Stimulated activated CD8-positive, alpha-beta memory T cell treated with anti-CD3 and anti-CD28 coated beads, Interleukin-7, amount 100 ng/mL, for 24 hours (primary cell): ENCODE results near the gene MACROD2.
"Not testable (repeated sequence)": the region's sequence is repeated elsewhere in the genome, so short reads cannot be mapped to it uniquely, and the experiment has no call there.

Experiments used
- DNase-seq: peaks from one replicate; pipeline ENCODE4 v3.0.0-alpha.2; 2020; ENCODE audit warnings: low read depth

Gene MACROD2

DNA sequence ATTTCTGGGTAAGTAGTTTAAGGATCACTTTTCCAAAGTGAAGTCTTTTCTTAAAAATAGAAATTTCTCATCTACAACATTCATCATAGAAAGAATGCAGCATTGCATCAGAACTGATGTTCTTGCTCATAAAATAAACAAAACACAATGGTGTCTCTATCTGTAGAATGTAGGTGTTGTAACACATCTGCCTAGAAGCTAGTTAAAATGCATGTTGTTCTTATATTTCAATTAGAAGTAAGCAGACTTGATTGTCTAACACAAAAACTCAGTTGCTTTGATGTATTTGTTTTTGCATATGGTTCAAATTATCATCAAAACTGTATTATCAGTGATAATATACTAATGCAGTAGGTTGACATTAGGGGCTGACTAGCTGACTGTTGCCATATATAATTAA, 996.8 kb downstream of the MACROD2 start:
- no peak for DNase-seq

DNA sequence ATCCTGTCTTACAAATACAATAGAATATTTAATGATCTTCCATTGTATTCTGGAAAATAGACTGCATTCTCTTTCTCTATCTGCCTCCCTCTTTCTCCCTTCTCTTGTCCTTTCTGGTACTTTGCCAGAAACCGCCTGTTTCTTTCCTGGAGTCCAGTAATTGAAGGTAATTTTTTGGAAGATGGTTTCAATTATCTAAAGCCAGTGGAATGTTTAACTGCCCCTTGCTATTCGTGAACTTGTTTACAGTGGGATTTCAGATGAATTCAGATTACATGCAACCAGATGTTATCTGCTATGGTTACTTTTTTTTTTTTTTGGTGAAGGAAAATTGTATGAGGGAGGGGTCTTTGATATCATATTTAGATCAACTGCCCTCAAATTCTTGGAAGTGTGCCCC, 997.6 kb downstream of the MACROD2 start:
- DNase-seq, result no peak

DNA sequence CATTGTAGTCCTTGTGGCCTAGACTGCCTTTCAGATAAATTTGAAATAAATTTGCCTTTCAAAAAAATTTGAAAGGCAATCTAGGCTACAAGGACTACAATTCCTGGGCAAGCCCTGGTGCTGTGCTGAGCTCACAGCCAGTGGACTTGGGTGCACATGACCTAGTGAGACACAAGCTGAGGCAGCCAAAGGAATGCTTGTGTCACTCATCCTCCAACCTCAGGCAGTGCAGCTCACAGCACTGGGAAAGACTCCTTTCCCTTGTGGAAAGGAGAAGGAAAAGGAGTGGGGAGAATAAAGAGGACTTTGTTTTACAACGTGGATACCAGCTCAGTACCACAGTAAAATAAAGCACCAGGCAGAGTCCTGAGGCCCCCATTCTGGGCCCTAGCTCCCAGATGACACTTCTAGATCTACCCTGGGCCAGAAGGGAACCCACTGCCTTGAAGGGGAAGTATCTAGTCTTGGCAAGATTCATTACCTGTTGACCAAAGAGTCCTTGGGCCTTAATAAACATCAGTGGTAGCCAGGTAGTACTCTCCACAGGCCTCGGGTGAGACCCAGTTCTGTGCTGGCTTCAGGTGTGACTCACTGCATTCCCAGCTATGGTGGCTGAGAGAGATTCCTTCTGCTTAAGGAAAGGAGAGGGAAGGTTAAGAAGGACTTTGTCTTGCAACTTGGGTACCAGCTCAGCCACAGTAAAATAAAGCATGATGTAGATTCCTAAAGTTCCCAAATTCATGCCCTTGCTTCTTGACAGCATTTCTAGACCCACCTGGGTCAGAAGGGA, 1001.8 kb downstream of the MACROD2 start:
- no peak for DNase-seq

DNA sequence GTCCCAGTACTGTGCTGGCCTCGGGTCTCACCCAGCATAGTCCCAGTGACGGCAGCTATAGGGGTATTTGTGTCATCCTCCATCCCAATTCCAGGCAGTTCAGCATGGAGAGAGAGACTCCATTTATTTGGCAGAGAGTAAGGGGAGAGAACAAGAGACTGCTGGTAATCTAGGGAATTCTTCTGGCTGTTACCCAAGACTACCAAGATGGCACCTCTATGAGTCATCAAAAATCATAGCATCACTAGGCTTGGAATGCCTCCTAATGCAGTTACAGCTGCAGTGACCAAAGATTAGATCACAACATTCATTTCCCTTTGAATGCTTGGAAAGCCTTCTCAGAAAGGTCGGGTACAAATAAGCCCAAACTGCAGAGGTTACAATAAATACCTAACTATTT, 1002.5 kb downstream of the MACROD2 start:
- no peak for DNase-seq

DNA sequence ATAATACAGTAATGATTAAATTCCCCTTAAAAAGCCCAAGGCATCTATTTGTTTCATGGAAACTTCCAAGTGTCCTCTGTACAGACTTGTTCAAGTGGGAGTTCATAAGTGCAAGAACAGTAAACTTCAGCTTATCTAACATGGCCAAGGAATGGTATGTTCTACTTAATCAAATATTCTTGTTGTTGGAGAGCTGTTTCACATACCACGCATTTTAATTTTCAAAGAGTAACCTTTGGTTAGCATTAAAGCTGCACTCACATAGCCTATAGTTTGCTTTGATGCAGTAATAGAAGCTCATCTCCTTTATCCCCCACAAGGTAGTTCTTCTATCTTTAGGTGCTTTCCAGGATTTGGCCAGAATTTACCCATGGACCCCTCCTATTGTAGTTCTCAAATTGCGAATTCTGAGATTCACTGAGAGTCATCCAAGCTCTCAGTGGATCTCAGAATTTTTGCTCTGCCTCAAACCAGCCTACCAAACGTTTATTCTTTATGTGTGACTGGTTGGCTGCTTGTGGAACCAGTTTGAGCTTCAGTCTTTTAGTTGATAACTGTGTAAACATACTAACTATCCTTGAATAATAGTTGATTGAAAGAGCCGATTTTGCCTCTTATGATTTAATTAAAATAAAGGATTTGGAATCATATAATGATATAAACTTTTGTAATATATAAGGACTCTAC, 1010.1 kb downstream of the MACROD2 start:
- DNase-seq, result no peak

DNA sequence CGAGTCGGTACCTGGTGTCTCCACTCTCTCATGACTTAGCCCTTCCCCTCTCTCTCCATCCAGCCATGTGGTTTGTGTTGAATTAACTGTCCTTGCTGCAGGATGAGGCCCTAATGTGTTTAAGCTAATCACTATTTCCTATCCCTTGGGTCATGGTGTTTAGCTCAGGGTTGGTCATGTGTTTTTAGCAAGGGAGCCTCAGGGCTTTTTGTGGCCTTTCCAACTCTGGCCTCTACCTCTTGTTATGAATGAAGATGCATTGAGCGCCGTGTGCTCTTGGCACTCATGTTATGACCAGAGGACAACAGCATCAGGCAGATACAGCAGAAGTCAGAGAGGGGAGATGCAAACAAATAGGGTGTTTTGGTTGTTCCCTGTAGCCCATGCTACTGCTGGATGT, 1016.3 kb downstream of the MACROD2 start:
- no peak for DNase-seq

DNA sequence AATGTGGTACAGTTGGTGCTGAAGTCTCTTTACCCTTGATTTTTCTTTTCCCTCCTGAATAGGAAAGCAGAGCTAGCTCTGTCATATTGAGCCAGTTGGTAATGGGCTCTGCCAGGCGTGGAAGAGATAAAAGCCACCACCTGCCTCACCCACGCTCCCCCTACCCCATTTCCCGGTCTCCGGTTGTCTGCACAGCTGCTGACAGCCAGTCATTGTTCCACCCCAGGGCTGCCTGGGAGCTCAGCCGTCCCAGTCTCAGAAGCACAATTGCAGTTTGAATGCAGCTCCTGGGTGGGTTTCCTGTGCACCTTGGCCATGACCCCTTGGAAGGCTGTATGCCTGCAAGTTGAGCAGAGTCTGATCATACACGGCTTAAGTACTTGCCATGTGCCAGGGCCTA, 1017.2 kb downstream of the MACROD2 start:
- no peak for DNase-seq

DNA sequence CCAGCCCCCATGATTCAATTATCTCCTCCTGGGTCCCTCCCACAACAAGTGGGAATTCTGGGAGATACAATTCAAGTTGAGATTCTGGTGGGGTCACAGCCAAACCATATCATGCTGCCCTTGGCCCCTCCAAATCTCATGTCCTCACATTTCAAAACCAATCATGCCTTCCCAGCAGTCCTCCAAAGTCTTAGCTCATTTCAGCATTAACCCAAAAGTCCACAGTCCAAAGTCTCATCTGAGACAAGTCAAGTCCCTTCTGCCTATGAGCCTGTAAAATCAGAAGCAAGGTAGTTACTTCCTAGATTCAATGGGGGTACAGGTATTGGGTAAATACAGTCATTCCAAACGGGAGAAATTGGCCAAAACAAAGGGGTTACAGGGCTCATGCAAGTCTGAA, 1021.6 kb downstream of the MACROD2 start:
- DNase-seq, result not testable (repeated sequence)

DNA sequence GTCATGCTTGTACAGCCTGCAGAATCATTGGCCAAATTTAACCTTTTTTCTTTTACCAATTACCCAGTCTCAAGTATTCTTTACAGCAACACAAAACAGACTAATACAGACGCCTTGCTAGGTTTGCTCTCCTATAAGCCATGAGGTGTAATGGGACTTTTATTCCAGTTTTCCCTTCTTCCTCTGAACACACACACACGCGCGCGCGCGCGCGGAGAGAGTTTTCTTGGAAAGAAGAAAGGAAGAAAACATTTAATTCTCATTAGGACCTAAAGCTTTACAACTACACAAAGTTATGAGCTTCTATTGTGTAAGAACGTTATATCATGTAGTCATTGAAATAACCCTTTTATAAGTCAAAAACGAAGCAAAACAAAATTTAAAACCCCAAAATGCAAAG, 1023.6 kb downstream of the MACROD2 start:
- no peak for DNase-seq

DNA sequence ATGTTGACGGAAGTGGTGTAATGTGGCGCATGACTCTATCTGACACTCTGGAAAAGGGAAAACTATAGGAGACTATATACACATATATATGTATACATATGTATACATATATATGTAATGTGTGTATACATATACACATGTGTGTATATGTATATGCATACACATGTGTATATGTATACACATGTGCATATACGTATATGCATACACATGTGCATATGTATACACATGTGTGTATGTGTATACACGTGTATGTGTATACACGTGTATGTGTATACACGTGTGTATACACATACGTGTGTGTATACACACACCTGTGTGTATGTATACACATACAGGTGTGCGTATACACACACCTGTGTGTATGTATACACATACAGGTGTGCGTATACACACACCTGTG, 1025.5 kb downstream of the MACROD2 start:
- DNase-seq, result no peak

DNA sequence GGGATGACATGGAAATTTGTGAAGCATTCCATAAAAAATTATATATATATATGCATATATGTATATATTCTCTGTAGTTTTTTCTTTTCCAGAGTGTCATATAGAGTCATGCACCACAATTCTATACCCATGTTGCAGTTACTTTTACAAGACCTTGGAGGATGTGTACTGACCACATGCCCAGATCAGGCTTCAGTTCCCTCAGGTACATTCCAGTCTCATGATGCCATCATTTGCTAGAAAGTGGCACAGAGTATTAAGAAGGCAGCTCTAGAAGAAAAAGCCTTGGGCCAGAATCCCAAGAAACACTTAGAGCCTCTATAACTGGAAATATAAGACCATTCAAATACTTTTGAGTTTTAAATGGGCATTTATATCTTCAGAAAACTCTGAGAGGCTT, 1027.6 kb downstream of the MACROD2 start:
- no peak for DNase-seq

DNA sequence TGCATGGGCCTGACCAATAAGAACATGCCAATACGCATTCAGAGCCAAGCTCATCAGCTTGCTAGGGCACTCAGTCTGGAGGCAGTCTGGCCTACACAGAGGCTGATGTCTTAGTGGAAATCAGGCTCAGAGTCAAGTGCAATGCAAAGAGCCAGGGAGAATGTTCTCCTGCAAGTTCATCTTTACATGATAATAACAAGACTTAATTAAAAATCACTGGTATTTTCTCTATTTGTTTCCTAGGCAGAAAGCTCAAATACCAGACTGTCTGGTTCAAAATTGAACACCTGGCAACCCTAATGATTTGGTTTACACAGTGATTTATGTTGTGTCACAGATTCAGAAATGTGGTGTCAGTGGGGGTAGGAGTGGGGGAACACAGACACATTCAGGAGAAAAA, 1031.4 kb downstream of the MACROD2 start:
- DNase-seq, result no peak

DNA sequence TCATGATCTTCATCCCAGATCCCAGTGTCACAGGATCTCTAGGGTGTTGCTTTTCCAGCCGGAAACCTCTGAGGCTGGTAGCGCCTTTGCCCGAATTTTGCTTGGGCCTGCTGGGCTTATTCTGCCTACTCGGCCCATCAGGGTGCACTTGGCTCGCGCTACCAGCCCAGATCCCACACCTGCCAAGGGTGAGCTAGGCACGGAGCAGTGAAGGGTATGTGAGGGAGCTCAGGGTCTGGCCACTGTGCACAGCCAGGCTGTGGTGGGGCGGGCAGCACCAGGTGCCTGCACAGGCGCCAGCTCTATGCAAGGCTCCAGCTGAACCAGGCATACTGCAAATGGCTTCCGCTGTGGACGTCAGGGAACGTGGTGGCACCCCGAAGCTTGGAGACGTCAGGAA, 1035.5 kb downstream of the MACROD2 start:
- no peak for DNase-seq

DNA sequence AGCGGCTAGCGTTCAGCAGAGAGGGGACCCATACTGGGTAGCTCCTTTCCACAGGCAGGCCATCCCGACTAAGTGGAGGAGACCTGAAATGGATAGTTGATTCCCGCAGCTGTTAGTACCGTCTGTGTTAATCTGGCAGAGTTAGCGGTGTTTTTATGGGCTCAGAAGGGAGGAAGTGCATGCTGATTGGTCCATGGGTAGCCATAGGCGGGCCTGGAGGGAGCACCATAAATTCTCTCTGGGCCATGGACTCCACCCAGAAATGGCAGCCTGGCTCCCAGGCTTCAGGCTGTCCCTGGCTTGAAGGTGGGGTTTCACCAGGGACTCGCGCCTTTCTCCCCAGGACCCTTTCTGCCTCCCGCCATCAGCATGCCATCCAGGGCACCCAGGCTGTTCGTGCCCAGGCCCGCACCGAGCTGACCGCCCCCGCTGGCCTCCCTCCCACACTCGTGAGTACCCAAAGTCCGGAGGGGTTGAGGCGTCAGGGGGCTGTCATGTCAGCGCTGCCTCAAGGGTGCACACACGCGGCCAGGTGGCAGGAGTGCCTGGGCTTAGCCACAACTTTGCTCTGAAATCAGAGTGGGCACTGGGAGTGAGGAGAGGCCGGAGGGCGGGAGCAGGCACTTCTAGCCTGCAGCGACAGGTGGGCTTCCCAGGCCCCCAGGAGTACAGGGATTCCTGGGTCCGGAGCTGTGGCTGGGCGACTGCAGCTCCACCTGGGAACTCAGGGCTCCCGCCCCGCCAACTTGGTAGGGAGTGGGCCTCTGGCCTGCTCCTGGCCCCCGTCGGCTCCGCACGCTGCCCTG, 1036.4 kb downstream of the MACROD2 start:
- DNase-seq, result no peak

DNA sequence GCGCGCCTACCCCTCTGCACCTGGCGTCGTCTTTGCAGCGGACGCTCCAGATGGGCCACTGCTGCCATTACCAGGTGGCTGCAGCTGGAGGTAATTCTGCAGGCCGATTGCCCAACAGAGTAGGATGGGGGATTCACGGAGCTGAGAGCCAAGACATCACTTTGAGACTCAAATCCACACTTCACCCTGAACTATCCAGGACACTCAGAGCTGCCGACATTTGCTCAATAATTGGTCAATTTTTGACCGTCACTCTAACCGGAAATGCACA, 1037.0 kb downstream of the MACROD2 start:
- DNase-seq, result no peak

DNA sequence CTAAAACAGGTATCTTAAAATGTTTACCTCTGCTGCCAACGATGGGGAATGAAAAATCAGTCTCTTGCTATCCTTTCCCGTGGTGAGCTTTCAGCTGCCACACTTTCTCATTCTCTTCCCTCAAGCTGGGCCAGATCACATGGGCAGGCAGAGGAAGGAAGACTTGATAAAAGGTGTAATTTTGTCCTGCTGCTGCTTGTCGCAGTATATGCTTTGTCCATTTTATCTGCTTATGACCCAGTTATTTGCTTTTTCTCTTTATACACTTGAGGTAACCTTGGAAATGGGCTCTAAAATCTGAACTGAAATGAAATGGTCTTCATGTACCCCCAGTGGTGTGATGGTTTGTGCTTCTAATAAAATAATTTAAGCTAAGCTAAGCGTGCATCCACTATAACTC, 1038.0 kb downstream of the MACROD2 start:
- DNase-seq, result no peak

DNA sequence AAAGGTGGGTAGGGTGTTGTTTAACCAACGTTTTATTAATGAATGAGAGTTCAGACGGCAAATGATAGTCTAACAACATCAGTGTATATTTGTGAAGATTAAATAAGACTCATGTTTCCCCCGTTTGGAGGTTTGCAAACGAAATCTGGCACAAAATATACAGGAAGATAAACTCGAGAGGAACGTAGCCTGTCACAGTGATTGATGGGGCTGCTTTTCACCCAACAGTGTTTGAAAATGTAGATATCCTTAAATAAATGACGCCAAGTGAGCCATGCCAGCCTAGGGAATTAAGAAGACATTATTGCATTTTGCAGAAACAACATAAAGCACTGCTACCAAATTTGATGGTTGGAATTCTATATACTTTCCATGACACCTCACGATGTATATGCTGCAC, 1038.6 kb downstream of the MACROD2 start:
- DNase-seq, result no peak

DNA sequence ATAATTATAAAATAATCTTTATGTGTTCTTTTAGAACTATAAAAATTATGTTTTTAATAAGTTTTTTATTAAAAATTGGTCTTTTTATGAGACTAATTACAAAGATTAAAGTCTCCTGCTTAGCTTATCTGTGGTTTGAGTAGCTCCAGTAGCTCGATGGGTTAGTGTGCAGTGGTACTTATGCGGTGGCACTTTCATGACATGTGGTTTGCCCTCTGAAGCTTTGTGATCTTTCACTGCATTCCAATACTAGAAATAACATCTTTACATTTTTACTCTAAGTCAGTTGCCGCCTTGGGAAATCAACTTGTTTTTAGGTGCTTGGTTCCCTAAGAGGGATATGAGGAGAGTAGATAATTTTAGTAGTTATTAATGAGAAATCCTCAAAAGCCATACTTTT, 1041.6 kb downstream of the MACROD2 start:
- DNase-seq, result no peak

DNA sequence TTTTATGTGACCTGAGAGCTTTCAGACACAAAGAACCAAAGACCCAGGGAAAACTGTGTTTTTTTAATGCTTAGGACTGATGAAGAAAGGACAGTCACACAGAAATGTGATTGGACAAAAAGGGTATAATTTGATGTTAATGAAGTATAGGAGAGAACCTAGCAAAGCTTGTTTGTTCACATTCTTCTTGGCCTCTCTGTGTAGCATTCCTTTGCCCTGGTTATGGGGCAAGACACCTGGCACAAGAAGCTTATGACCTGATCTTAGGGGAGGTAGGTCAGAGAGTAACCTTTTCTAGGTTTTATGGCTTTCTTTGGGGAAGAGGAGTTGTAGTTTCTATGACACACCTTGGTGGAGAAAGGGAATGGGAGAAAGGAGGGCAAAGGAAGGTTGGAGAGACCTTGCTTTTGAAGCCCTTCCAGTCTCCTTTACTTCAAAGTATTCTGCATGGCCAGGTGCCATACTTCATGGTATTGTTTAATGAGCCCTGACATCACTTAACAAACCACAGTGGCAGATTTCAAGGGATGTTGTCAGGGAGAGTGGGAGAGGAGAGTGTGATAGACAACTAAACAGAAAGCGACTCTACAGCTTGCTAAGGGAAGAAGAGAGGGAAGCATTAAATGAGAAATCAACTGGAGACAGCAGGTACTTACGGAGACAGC, 1043.9 kb downstream of the MACROD2 start:
- DNase-seq, result no peak

DNA sequence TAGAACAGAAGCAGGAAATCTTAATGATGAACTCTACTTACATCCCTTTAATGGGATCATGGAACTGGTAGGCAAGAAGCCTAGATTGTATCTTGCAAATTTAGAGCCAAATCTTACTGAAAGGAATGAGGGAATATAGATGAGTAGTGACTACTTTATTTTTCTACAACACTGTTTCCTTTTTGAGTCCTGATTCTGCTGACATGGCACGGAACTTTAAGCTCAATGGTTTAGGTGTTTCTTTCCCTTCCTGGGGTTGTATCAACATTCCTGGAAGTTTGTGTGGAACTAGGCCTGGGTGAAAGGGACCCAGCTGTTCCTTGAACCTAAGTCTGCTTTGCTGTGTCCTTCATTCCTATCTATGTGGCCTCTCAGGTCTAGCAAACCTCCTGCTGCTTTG, 1047.4 kb downstream of the MACROD2 start:
- DNase-seq, result no peak

DNA sequence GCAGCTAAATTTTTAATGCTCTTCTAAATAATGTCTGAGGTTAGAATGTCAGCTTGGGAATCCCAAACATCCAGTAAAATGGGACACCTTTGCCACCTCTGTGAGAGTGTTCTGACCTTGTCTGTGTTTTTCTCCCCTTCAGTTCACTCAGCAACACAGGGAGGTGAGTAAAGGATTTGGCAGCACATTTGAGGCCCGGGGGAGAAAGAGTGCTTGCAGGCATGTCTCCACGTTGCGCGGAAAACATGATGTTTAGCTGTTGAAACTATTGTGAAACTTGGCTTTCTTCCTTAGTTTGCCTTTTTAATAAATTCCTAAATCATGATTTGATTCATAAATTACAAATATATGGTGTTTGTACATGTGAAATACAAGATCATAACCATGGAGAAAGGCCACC, 1049.9 kb downstream of the MACROD2 start:
- DNase-seq, result no peak

DNA sequence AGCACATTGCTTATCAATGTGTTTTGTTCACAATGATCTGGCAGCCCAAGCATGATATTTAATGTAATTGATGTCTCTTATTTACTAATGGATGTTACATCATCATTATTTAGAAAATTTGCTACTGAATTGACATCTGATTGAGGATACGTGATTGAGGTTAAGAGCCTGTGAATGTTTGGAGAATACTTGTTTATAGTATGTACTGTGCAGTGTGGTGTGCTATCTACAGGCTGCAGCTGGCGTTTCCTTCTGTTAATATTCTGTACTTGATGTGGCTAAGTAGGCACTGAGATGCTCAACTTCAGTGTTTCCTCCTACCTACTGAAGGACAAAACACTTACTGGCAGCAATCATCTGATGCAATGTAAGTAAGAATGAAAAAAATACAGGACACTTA, 1051.7 kb downstream of the MACROD2 start:
- DNase-seq, result no peak

DNA sequence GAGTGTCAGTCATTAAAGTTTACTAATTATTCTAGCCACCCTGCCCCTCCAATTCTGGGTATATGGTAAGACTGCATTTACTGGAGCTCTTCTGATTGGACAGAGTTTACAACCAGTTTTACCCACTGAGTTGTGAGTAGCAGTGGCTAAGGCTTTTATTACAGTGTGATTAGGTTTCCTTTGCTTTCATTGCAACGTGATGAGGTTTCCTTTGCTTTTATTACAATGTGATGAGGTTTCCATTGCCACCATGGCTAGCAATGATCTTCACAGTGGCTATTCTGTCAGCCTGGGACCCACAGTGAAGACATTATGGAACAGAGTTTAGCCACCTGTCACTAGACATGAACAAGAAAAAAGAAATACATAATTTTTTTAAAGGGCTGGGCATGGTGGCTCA, 1052.3 kb downstream of the MACROD2 start:
- DNase-seq, result no peak
